HG03558 (cell line): ENCODE measurements around the gene GCC2.
"Not testable (repeated sequence)": the region's sequence is repeated elsewhere in the genome, so short reads cannot be mapped to it uniquely, and the experiment has no call there.

ENCODE experiments used
- ATAC-seq: cut with Tn5 transposase; IDR thresholded peaks from one replicate; pipeline ENCODE4 v1.9.1; 2021; ENCODE audit warnings: moderate number of reproducible peaks; ENCODE audit not compliant: unreplicated experiment; ENCODE audit errors: extremely low read depth

The GCC2 gene

GRCh38 chr2:108435578-108435977, 13.4 kb upstream of the GCC2 start:
- ATAC-seq, result not testable (repeated sequence)

DNA sequence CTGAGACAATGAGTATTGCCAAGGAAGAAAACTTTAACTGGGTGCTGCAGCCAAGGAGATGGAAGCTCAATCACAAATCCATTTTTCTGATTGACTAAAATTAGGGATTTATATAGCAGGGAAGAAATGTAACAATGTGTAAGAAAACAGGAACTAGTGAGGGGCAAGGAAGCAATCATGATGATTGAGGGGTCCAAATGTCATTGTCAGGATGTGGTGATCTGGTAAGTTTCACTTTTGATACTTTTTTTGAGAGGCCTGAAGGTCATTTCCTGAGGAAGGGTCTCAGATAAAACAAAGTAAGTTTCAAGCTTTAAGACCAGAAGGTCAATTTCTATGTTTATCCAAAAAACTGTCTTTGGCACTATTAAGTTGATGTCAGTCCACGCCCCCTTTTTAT, 12.0 kb upstream of the GCC2 start:
- no peak for ATAC-seq

- ATAC-seq, result no peak
Measured at GRCh38 chr2:108441712-108442111, 7.3 kb upstream of the GCC2 start.

- ATAC-seq, result no peak
Measured at GRCh38 chr2:108444941-108445840, 3.8 kb upstream of the GCC2 start.

DNA sequence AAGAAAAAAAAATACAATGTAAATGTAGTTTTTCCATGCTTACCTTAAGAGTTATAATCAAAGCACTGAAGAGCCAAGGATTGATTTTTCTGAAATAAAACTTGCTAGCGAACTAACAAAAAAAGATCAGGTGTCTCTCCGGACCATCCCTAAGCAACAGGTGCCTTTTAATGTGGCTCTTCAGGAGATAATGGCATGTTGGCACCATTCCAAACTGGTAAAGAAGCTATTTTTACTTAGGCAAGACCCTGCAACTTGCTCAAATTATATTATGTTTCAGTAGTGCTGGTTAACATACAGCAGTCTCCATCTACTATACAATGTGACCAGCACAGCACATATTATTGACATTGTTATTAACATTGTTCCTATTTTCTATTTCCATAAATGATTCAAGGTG, 2.3 kb upstream of the GCC2 start:
- no peak for ATAC-seq

DNA sequence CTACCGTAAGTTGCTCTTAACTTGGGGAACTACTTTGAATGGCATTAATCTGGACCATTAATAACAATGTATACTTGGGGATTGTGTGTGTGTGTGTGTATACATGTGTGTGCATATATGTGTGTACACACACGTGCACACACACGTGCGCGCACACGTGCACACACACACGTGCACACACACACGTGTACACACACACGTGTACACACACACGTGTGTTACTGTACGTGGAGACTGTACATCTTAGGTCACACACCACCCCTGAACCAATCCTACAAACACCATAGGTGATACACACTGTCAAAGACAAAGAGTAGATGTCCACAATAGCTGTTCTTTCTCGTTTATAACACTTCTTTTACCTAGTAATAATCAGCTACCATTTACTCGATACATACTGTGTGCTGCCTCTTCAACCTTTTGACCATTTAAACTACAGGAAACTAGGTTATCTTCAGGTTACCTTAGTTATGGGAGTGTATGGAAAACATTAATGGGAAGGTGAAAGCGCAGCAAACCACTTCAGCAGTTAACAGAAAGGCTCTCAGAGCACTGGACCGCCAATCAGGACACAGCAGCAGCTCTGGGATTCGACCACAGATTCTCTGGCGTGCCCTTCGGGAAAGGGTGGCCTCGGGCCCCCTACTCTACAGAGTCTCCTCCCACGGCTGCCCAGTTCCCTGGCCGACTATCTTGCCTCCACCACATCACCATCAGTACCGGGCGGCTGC, 894 bp upstream of the GCC2 start:
- no peak for ATAC-seq

DNA sequence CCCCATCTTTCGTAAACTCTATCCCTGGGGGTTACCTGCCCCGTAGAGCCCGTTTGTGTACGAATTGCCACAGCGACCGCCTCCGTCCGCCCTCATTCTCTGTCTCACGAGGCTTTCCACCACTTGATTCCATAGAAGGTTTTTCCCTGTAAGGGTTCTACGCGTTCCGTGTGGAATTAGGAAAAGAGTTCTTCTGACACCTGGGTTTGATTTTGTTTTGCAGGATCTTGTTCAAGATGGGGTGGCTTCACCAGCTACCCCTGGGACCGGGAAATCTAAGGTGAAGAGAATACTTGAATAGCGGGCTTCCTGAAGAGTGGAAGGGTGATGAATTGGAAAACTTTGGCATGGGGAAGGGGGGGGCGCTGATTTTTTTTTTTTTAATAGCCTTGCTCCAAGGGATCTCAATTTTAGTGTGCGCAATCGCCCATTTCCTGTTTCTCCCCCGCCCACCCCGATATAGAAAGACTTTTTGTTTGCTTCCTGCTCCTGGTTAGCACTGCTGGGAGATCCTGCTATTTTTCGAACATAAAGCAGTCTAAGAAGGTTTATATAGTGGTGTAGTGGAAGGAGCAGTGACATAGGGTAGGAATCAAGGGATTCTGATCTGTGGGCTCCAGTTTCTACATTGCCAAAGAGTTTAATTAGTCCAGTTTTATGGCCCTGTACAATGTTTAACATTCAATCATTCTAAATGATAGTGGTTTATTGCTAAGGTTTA, 564 bp downstream of the GCC2 start:
- ATAC-seq, result peak; percentile 6

GRCh38 chr2:108450863-108451262, 1.9 kb downstream of the GCC2 start:
- ATAC-seq, result no peak

DNA sequence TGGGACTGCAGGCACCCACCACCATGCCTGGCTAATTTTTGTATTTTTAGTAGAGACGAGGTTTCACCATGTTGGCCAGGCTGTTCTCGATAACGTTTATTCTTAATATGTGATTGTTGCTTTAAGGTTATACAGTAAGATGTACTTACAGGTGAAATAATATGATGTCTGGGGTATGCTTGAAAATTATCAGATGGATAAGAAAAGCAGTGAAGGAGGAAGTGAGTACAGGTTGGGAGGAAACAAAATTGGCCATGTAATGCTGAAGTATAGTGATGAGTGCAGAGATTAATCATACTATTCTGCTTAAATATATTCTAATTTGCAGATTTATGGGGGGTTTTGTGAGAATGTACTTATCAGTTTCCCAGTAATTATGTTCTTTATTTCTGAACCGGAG, 3.0 kb downstream of the GCC2 start:
- ATAC-seq, result no peak

GRCh38 chr2:108453530-108453929, 4.5 kb downstream of the GCC2 start:
- ATAC-seq, result not testable (repeated sequence)

- no peak for ATAC-seq
Measured at GRCh38 chr2:108454440-108454839, 5.4 kb downstream of the GCC2 start.

DNA sequence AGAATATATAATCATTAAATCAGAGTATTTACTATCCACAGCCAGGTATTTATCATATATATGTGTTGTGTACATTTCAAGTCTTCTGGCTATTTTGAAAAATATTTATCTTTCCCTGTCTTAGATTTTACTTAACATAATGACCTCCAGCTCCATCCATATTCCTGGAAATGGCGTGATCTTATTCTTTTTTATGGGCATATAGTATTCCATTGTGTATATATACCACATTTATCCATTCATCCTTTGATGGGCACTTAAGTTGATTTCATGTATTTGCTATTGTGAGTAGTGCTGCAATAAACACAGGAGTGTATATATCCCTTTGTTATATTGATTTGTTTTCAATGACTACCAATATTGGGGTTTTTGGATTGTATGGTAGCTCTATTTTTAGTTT, 6.6 kb downstream of the GCC2 start:
- no peak for ATAC-seq

DNA sequence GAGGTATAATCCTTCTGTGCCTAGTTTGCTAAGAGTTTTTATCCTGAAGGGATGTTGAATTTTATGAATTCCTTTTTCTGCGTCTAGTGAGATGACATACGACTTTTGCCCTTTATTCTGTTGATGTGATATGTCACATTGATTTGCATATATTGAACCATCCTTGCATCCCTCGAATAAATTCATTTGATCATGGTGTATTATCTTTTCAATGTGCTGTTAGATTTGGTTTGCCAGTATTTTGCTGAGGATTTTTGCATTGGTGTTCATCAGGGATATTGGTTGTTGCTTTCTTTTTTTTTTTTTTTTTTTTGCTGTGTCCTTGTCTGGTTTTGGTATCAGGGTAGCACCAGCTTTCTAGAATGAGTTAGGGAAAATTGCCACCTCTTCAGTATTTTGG, 9.1 kb downstream of the GCC2 start:
- ATAC-seq, result no peak

- ATAC-seq, result no peak
Measured at GRCh38 chr2:108459441-108459840, 10.4 kb downstream of the GCC2 start.

- ATAC-seq, result no peak
Measured at GRCh38 chr2:108460345-108461037, 11.5 kb downstream of the GCC2 start.

- ATAC-seq, result no peak
Measured at GRCh38 chr2:108477099-108477498, 28.1 kb downstream of the GCC2 start.

DNA sequence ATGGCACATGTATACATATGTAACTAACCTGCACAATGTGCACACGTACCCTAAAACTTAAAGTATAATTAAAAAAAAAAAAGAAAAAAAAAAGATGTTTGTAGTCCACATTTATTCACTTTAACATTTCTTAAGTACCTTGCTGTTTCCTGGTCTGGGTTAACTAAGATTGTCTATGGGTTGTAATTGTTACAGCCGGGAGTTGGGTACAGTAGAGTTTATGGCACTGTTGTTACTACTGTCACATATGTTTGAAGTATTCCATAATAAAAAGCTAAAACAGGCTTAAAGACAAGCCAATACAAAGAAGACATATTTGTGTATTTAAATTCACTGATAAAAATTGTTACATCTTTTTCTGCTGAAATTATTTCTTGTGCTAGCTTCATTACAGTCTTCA, 36.2 kb downstream of the GCC2 start:
- ATAC-seq, result no peak

DNA sequence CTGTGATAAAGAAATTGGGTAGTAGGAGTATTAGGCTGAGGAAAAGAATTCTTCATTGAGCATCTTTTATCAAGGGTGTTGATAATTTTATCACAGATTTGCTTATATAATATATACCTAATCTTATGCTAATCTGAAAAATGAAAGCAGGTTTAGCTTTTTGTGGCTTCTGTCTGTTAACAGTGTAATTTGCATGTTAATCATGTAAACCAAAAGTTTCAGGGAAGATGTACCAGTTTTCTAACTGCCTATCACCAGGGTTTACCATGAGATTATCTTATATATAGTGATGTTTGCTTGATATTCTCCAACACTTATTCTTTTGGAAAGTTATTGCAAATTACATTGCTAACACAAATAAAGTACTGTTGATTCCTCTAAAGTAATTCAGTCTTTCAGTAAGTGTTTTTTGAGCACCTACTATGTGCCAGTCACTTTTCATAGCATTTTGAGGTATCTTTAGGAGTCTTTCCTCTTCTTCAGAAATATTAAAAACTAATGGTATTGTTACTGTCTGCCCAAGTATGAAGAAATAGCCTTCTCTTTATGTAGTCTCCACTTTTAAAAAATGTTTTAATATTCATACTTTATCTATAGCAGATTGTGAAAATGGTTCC, 41.6 kb downstream of the GCC2 start:
- ATAC-seq, result no peak

DNA sequence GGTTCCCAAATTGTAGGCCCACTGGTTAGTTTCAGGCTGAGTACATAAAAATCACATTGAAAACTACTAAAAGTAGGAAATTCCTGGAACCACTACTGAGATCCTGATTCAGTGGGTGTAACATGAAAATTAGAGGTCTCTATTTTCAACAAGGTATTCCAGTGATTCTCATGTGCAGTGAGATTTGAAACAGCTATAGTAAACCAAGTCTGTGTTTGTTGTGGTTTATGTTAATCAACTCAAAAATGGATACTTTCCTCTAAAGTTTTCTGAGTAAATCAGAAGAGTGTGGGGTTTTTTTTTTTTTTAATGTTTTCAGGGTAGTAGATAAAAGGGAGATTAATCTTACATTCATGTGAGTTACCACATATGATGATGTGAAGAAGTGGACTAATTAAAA, 42.8 kb downstream of the GCC2 start:
- no peak for ATAC-seq

DNA sequence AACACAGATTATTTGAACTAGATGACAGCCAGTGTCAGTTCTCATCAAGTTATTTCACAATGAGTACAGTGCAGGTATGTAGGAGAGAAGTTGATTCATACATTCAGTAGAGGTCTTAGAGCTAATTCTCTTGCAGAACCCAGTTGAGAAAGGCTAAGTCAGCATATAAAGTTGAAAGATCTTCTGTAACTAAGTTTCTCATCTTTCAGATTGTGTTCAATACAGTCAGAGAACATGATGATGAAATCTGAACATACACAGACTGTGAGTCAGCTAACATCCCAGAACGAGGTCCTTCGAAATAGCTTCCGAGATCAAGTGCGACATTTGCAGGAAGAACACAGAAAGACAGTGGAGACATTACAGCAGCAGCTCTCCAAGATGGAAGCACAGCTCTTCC, 43.4 kb downstream of the GCC2 start:
- ATAC-seq, result no peak
